Endothelial cell of umbilical vein (primary cell): ENCODE data around the gene ARHGEF28. TPM values are rescaled to one million over a fixed set of nuclear protein-coding genes. Genes with fewer than 3 reads are reported as not detected.

Experiments used
- BruUV-seq: library from RNA; stranded (reverse); fragments of 400-500 nt; replicated peaks from 2 replicates; lab custom pipeline; 2021; lab: Mats Ljungman, UMichigan
- CTCF ChIA-PET: fragments of 300-600, 350-600 bp; sonication (Branson Sonifier 250); formaldehyde crosslinking; loops from one replicate; lab custom pipeline; 2021; ENCODE audit warnings: antibody characterized with exemption, inconsistent platforms; lab: Charles Lee
- POLR2A ChIA-PET: fragments of 300-600, 350-600 bp; sonication (Branson Sonifier 250); formaldehyde crosslinking; loops from one replicate; lab custom pipeline; 2021; ENCODE audit warnings: antibody characterized with exemption, inconsistent platforms; lab: Charles Lee
- DNase-seq: peaks from one replicate; pipeline ENCODE4 v3.0.0-alpha.2; 2011; ENCODE audit warnings: low read depth, low spot score
- FAIRE-seq: peaks from 2 replicates; lab custom pipeline; 2011; peaks lifted over from hg19 to GRCh38; lab: Jason Lieb, UNC
- H2AFZ ChIP-seq: 2 replicates; pipeline ENCODE4 v1.6.0; 2012; ENCODE audit warnings: low read depth, low read length, control low read depth, inconsistent platforms
- H3K27ac ChIP-seq: 2 replicates; pipeline ENCODE4 v1.5.1; 2011; ENCODE audit warnings: low read depth, mild to moderate bottlenecking, control low read depth, low read length, moderate library complexity; ENCODE audit not compliant: insufficient read depth
- H3K27me3 ChIP-seq, 2 experiments: 2 replicates each; pipeline versions ENCODE4 v1.6.0 to v1.6.1; 2011; ENCODE audit warnings: low read length in 2 of 2, mixed read lengths in 1 of 2; ENCODE audit not compliant: control insufficient read depth in 2 of 2, insufficient read depth in 2 of 2
- H3K36me3 ChIP-seq, 2 experiments: 2 replicates in 1 of 2; 3 replicates in 1 of 2; pipeline ENCODE4 v1.5.1; 2011; ENCODE audit warnings: low read length in 2 of 2, mild to moderate bottlenecking in 1 of 2, moderate library complexity in 1 of 2; ENCODE audit not compliant: control insufficient read depth in 2 of 2, insufficient read depth in 2 of 2; ENCODE audit errors: extremely low read depth in 1 of 2
- H3K4me1 ChIP-seq: 3 replicates; pipeline ENCODE4 v1.5.1; 2011; ENCODE audit warnings: mild to moderate bottlenecking, low read length; ENCODE audit not compliant: control insufficient read depth, insufficient read depth; ENCODE audit errors: extremely low read depth
- H3K4me2 ChIP-seq: 2 replicates; pipeline ENCODE4 v1.6.1; 2011; ENCODE audit warnings: low read length, control low read depth, mixed read lengths; ENCODE audit not compliant: insufficient read depth
- H3K4me3 ChIP-seq, 3 experiments: fragments of 200-600 bp in 1 of 3; sonication (generic), shearing (Covaris generic) in 1 of 3; replicated peaks in 1 of 3; 2 replicates each; pipeline ENCODE4 v1.5.1; 2011 to 2016; ENCODE audit warnings: control low read depth in 3 of 3, low read length in 3 of 3, mild to moderate bottlenecking in 2 of 3, inconsistent platforms in 1 of 3, low read depth in 1 of 3, moderate library complexity in 1 of 3; ENCODE audit not compliant: insufficient read depth in 1 of 3
- H3K79me2 ChIP-seq: 2 replicates; pipeline ENCODE4 v1.6.0; 2012; ENCODE audit warnings: low read length, inconsistent platforms; ENCODE audit not compliant: control insufficient read depth, insufficient read depth
- H3K9ac ChIP-seq: replicated peaks from 2 replicates; pipeline ENCODE3; 2011; ENCODE audit warnings: low read length, control low read depth; ENCODE audit not compliant: insufficient read depth; ENCODE audit errors: extremely low read depth
- H3K9me1 ChIP-seq: replicated peaks from 3 replicates; pipeline ENCODE4 v1.6.0; 2011; ENCODE audit warnings: mild to moderate bottlenecking, low read length; ENCODE audit not compliant: control insufficient read depth, insufficient read depth; ENCODE audit errors: extremely low read depth
- H3K9me3 ChIP-seq: replicated peaks from 2 replicates; pipeline ENCODE4 v1.5.1; 2012; ENCODE audit warnings: low read length, inconsistent platforms; ENCODE audit not compliant: control insufficient read depth, insufficient read depth
- H4K20me1 ChIP-seq: replicated peaks from 2 replicates; pipeline ENCODE3; 2011; ENCODE audit warnings: mild to moderate bottlenecking, low read length; ENCODE audit not compliant: control insufficient read depth, insufficient read depth; ENCODE audit errors: extremely low read depth
- EZH2 ChIP-seq: IDR thresholded peaks from 2 replicates; pipeline ENCODE4 v1.6.1; 2012; ENCODE audit warnings: borderline replicate concordance, low read depth, mild to moderate bottlenecking, moderate library complexity, low read length, inconsistent platforms; ENCODE audit not compliant: severe bottlenecking
- FOS ChIP-seq: IDR thresholded peaks from 2 replicates; pipeline ENCODE4 v1.6.1; 2011; ENCODE audit warnings: mild to moderate bottlenecking, low read length, moderate library complexity, borderline replicate concordance; ENCODE audit not compliant: insufficient read depth
- GATA2 ChIP-seq: IDR thresholded peaks from 2 replicates; pipeline ENCODE4 v1.7.0; 2011; ENCODE audit warnings: low read depth, mild to moderate bottlenecking, moderate library complexity, mixed read lengths, low read length; ENCODE audit not compliant: insufficient read length, insufficient read depth
- JUN ChIP-seq: IDR thresholded peaks from 2 replicates; pipeline ENCODE4 v1.6.1; 2011; ENCODE audit warnings: borderline replicate concordance, low read depth; ENCODE audit not compliant: insufficient read length, insufficient read depth
- MYC ChIP-seq: IDR thresholded peaks from one replicate; pipeline ENCODE4 v1.6.1; 2011; ENCODE audit warnings: mild to moderate bottlenecking, low read depth, low read length
- POLR2A ChIP-seq: IDR thresholded peaks from 2 replicates; pipeline ENCODE4 v1.6.1; 2012; ENCODE audit warnings: low read depth, mild to moderate bottlenecking, control low read depth, low read length
- POLR2AphosphoS5 ChIP-seq: IDR thresholded peaks from 2 replicates; pipeline ENCODE4 v1.6.1; 2012; ENCODE audit warnings: low read depth, mild to moderate bottlenecking, control low read depth, low read length, moderate library complexity; ENCODE audit not compliant: insufficient read depth
- dilution Hi-C: fragments of 300-500 bp; cut with MboI; formaldehyde crosslinking; loops from one replicate; pipeline ENCODE4 v1.15.0; 2019; ENCODE audit warnings: low sequenced_read_pairs; ENCODE audit not compliant: extremely low pct_ligation_motif_present
- intact Hi-C: fragments of 100-400 bp; cut with micrococcal nuclease; formaldehyde crosslinking; loops from one replicate; pipeline ENCODE4 v1.10.0; 2022
- polyA plus RNA-seq, 4 experiments: library from polyadenylated mRNA; depleted of rRNA in 3 of 4; stranded (reverse) in 3 of 4; unstranded in 1 of 4; fragments of >200 nt; gene quantifications; 2 replicates each; pipeline versions ENCODE4 v1.2.1 to v1.2.3, GENCODE V29; 2011 to 2012; ENCODE audit warnings: missing spikeins in 1 of 4
- total RNA-seq: library from RNA; stranded (reverse); gene quantifications from 2 replicates; pipeline ENCODE4 v1.2.3, GENCODE V29; 2021
- TF ChIP-seq, protein P1 (sequence below): IDR thresholded peaks from 2 replicates; pipeline ENCODE4 v1.6.1; 2011; ENCODE audit not compliant: insufficient read depth, insufficient read length
- TF ChIP-seq, protein P2 (sequence below), 2 donors: IDR thresholded peaks; 1 replicate in 1 of 2; 2 replicates in 1 of 2; pipeline ENCODE4 v1.5.1; 2011; ENCODE audit warnings: low read length in 2 of 2, mild to moderate bottlenecking in 2 of 2, moderate library complexity in 2 of 2, control low read depth in 1 of 2, inconsistent platforms in 1 of 2, low read depth in 1 of 2; ENCODE audit not compliant: insufficient read depth in 1 of 2; ENCODE audit errors: extremely low read depth in 1 of 2

ARHGEF28 gene
- total and polyA plus RNA-seq, 2 donors (not counting 3 experiments of a cell fraction or from before 2014, with no cell fraction given): 29.5 to 108 TPM

DNA sequence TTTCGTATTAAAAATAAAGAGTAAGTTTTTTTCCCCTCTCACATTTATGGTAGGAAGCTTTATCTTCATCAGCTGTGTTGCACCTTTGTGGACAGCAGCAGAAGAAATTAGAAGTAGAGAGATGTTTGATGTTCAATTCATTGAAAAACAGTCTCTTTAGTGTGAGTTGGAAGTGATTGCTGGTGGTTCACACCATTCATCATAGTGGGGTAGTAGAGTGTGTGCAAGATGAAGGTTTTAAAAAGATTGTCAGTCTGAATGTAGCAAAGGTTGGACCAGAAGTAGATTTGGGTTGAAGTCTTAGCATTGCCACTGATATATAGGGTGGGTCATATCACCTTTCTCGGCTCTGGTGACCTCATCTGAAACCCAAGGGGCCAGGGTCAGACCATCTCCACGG lies 10.4 kb downstream of the ARHGEF28 start:
- H2AFZ ChIP-seq: no peak overlapping the region
- CTCF ChIA-PET: interaction anchor here (2.7 to 4.9 kb wide), 2 partner anchors 37 to 45 kb away, joined by 10 to 29 read pairs; no protein-coding TSS in a partner anchor
- no peak for DNase-seq
- H3K9ac ChIP-seq: no peak overlapping the region
- TF ChIP-seq, protein P1, sequence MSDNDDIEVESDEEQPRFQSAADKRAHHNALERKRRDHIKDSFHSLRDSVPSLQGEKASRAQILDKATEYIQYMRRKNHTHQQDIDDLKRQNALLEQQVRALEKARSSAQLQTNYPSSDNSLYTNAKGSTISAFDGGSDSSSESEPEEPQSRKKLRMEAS: no peak
- TF ChIP-seq EZH2: no peak
- TF ChIP-seq, protein P2, sequence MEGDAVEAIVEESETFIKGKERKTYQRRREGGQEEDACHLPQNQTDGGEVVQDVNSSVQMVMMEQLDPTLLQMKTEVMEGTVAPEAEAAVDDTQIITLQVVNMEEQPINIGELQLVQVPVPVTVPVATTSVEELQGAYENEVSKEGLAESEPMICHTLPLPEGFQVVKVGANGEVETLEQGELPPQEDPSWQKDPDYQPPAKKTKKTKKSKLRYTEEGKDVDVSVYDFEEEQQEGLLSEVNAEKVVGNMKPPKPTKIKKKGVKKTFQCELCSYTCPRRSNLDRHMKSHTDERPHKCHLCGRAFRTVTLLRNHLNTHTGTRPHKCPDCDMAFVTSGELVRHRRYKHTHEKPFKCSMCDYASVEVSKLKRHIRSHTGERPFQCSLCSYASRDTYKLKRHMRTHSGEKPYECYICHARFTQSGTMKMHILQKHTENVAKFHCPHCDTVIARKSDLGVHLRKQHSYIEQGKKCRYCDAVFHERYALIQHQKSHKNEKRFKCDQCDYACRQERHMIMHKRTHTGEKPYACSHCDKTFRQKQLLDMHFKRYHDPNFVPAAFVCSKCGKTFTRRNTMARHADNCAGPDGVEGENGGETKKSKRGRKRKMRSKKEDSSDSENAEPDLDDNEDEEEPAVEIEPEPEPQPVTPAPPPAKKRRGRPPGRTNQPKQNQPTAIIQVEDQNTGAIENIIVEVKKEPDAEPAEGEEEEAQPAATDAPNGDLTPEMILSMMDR (IDR thresholded peaks at IDR 0.05; ENCODE audit: extremely low read depth in 1 of 2, insufficient read depth in 1 of 2, low read depth in 1 of 2, low read length in 2 of 2): no peak
- no peak for TF ChIP-seq JUN
- TF ChIP-seq POLR2AphosphoS5: no peak
- TF ChIP-seq MYC: no peak
- TF ChIP-seq POLR2A: no peak
- no peak for TF ChIP-seq GATA2
- TF ChIP-seq FOS: no peak
- peaks cover 84% of the 10 kb centered on the region for H3K79me2 ChIP-seq
- H3K9me3 ChIP-seq: no peaks in the 10 kb centered on the region
- peak overlapping the region; percentile 10 for H3K4me2 ChIP-seq
- peaks cover 3 to 7% of the 10 kb centered on the region in 2 experiments for H3K36me3 ChIP-seq
- no peaks in the 10 kb centered on the region for H4K20me1 ChIP-seq
- no peak overlapping the region for H3K4me3 ChIP-seq
- POLR2A ChIA-PET: no interaction called here
- no TSS peak for BruUV-seq
- peak overlapping the region; percentile 97 for H3K27ac ChIP-seq
- H3K9me1 ChIP-seq: no peaks in the 10 kb centered on the region
- H3K27me3 ChIP-seq: no peaks in the 10 kb centered on the region
- H3K4me1 ChIP-seq: peaks cover 71% of the 10 kb centered on the region
- no peak for FAIRE-seq
- intact Hi-C loops (no loop called here), dilution Hi-C loops (no loop called here)
